MV-4-11 (cell line): ENCODE results near the gene SPTBN1.

Experiments
- DNase-seq: peaks from one replicate; lab custom pipeline; 2025; lab: John Stamatoyannopoulos, UW

Gene SPTBN1

GRCh38 chr2:54574107-54574859 lies 118.2 kb downstream of the SPTBN1 start:
- DNase-seq: peak; percentile 49

GRCh38 chr2:54574860-54575247 lies 118.7 kb downstream of the SPTBN1 start:
- DNase-seq: no peak

GRCh38 chr2:54575379-54575888 lies 119.3 kb downstream of the SPTBN1 start:
- no peak for DNase-seq

GRCh38 chr2:54577035-54577434 lies 120.9 kb downstream of the SPTBN1 start:
- DNase-seq: no peak

DNA sequence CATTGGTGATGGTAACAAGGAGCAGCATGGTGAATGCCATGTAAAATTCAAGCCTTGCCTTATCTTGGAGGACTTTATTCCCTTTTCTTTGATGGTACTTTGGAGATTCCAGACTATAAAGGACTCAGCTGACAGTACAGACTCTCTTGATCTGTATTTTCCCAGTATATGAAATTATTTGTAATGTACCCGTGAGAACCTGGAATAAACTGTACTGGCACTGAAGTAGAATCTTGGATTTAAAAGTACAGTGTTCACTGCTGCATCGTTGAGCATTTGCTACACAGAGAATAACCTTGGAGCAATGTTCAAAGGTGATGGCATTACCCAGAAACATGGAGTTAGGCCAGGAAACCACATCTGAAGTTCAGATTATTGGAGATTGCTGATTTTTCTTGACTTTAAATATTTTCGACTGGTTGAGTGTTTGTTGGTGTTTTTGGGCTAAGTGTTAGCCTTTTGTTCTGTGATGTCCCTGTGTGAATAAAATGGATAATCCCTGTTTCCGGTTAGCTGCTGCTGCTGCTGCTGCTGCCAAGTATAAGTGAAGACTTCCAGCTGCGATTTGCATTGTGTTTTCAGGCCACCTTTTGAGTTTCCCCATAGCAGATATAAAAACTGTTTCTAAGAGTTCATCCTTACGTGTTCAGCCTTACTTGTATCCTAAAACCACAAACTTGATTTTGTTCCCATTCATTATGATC lies 122.0 kb downstream of the SPTBN1 start:
- DNase-seq: no peak

GRCh38 chr2:54578648-54579045 lies 122.5 kb downstream of the SPTBN1 start:
- DNase-seq: no peak

DNA sequence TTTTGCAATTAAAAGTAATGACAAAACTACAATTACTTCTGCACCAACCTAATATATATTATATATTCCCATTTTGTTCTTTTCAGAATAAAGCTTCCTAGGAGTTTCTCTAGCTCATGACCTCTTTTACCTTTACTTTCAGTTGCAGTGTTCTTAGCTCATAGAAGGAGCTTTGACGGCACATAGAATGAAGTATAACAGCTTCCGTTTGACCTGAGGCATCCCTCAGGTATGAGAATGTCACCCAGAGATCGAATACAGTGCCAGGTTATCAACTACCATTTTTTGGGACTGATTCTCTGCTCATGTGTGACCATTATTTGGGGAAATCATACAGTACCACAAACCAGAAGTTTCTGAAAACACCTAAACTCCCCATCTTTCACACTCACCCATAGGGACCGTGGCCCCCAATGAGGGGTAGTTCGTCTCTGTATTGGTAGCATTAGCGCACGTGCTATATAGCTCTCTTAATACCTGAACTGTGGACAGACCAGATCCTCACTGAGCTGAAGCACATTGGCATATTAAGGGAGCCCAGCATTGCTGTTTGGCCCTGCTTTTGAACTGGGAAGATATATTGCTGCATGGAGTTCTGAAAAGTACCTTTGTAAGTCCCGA lies 123.0 kb downstream of the SPTBN1 start:
- no peak for DNase-seq

DNA sequence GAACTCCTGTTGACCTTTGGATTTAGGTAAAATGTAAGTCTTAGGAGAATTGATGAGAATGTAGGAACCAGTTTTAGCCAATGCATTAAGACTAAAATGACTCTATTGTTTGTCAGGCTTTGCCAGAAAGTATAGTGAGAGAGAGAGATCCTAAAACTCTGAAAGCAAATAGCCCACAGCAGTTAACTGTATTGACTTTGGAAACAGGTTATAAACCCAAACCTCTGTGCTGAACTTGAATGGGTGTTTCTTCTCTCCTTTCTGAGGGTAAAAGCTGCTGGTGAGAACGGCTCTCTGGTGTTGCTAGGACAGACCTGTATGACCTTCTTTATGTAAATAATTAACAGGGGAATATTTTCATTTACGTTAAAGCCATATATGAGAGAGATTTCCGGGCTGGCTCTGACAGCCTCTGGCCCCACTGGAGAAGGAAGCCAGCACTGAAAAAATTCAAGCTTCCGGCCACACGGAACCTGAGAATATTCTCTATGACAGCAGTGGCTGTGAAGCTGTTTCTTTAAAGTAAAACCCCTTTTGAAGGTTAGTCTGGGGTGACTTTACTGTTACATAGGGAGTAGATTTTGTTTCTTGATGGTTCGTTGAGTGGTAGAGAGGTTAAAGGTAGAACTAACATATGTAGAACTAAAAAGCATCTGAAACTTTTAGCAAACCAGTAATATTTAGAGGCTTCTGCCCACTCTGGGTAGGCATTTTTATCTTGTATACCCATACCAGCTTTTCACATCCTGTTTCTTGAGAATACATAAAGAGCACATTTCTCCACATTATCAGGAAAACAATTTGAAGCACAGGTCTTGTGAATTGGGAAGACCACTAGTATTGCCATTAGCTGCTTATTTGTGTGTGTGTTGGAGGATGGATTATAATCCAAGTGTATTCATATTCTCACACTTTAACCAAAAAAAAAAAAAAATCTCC lies 123.8 kb downstream of the SPTBN1 start:
- DNase-seq: no peak

GRCh38 chr2:54581326-54582039 lies 125.4 kb downstream of the SPTBN1 start:
- peak; percentile 75 for DNase-seq

DNA sequence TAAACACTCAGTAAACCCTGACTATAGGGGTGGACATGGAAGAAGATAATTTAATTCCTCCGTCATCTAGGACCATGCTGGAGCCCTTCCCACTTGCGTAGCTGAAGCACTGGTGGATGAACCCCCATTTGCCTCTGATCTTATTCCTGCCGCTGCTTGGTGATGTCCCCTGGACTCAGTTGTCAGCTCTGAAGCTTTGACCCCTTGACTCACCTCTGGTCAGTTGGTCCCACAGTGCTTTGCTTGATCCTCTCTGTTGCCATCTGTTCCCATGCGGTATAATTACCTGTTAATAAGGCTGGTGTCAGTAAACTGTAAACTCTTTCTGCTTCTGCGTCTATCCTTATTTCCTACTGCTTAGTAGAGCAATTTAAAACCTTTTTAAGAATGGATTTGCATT lies 126.9 kb downstream of the SPTBN1 start:
- DNase-seq: no peak

- no peak for DNase-seq
Measured at GRCh38 chr2:54584598-54584997, 128.5 kb downstream of the SPTBN1 start.

DNA sequence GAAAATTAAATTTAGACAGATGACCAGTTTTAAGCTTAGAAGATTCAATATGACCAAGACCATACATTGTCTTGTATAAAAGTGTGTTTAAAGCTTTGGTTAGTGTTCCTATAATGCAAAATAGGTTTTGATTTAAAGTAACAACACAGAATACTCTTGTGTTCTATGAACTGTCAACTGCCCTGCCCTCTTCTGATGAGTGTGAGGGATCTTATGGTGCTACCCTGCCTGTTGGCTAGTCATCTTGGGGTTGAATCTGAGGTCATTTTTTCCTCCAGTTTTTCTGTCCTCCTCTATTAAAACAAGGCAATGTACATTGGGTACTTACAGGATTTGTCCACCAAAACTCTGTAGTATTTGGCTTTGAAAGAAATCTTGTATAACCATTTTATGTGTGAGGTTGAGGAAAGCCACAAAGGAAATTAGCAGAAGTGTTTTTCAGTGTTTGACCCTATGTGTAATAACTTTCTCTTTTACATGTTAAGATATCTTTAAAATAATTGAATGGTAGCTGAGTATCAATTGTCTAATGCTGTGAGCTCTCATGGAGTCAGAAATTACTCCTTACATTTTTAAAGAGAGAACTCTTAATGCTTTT lies 129.1 kb downstream of the SPTBN1 start:
- no peak for DNase-seq

- DNase-seq: no peak
Measured at GRCh38 chr2:54586062-54586461, 129.9 kb downstream of the SPTBN1 start.

DNA sequence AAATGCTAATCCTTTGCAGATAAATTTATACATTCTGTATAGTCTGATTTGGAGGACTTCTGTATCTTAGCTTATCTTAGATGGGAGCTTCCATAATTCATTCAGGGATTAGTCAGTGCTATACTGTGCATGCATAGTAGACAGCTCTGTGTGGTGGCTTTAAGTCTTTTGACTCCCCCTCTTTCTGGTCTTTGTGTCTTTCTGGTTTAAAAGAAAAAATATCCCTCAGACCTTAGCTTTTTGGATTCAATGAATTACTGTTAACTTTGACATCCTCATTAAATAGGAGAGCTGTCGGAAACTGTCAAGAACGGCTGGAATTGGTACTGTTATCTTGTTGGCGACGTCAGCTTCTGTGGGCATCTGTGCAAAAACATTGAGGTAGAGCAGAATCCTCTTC lies 130.4 kb downstream of the SPTBN1 start:
- no peak for DNase-seq

DNA sequence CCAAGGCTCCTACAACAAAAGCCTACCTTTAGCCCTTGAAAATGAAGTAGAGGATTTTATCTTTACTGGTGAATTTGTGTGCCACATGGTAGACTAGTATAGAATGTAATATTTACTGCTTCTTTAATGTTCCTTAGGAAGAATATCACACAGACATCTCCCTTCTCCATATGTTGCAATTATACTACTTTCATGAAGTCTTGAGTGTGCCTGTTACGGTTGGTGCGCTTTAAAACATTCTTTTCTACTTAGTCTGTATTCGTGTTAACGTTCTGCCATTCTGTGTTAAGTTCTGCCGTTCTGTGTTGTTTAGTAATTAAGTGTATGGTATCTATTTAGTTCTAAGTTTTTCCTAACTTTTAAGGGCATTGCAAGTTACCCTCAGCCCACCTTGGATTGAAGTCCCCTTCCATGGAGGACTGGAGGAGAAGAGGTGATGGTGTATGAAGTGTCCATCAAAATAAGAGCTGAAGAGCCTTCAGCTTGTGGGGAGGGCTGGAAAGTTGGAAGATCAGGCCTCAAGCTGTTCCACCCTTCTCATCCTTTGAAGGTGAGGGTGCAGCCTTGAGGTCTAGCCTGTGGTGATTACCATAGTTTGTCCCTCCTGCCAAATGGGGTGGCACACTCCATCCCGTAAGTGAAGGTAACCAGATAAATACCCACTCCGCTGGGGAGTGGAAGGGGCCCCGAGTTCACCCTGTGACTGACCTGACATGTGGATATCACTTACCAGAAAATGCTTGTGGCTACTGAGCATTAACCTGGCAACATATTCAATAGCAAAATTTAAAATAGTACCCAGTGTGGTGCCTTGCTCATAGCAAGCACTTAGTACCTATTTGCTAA lies 131.3 kb downstream of the SPTBN1 start:
- no peak for DNase-seq

- no peak for DNase-seq
Measured at GRCh38 chr2:54588244-54588899, 132.2 kb downstream of the SPTBN1 start.

- DNase-seq: no peak
Measured at GRCh38 chr2:54589038-54589339, 132.9 kb downstream of the SPTBN1 start.

DNA sequence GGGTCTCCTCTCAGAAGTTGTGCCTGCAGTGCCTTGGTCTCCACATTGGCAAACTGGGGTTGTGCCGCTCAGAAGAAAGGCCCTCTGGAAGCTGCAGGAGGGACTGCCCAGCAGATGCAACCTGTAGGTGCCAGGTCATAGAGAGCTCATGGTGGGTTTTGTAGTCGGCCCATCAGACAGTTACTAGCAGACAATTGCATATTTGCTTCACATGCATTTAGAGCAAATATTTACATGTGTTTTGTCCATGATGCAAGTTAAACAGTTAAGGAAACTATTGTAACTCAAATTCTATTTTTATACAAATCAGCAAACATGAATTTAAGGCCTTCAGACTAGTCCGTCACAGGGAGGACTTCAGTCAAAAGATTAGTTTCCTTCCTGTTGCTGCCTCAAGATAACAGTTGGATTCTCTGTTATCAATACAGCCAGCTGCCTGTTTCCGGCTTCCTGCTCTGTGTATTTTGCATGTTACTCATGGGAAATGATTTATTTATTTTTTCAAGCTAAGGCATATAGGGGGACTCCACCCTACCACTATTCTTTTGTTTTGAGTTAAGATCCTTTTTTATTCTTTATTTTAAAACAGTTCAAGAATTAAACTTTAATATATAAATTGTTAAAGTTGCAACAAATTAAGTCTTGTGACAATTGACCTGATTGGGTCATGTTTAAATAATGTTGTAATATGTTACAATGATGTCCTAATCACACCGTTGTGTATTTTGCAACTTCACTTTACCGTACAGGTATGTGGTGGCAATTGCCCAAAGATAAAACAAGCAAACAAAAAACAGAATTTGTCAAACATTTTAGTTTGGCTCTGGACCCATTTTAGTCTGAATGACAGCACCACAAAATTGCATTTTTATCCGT lies 133.5 kb downstream of the SPTBN1 start:
- DNase-seq: no peak
